HCT116 (cell line): ENCODE data around the gene ZNF274. TPM values are rescaled to one million over a fixed set of nuclear protein-coding genes. Genes with fewer than 3 reads are reported as not detected.

Experiments used
- ATAC-seq: fragments of 200-7000 bp; cut with Tn5 transposase; 2 replicates; pipeline ENCODE4 v1.9.1; 2020; ENCODE audit warnings: mild to moderate bottlenecking, moderate library complexity
- BruUV-seq: library from RNA; stranded (reverse); fragments of 400-500 nt; replicated peaks from 2 replicates; lab custom pipeline; 2021; lab: Mats Ljungman, UMichigan
- CTCF ChIA-PET: fragments of 300-600 bp; sonication (Branson Sonifier 250); formaldehyde crosslinking; loops from one replicate; lab custom pipeline; 2021; ENCODE audit warnings: antibody characterized with exemption; lab: Charles Lee
- POLR2A ChIA-PET: fragments of 300-600, 350-600 bp; sonication (Branson Sonifier 250); formaldehyde crosslinking; loops from one replicate; lab custom pipeline; 2021; ENCODE audit warnings: antibody characterized with exemption; lab: Charles Lee
- RAD21 ChIA-PET, 2 experiments: fragments of 300-600 bp; sonication (Branson Sonifier 250); formaldehyde crosslinking; loops; one replicate each; lab custom pipeline; 2023; ENCODE audit warnings: low total read pairs in 2 of 2; ENCODE audit not compliant: uncharacterized antibody in 2 of 2, unreplicated experiment in 2 of 2, low non-redundant PET in 1 of 2; lab: Charles Lee
- DNase-seq: peaks from one replicate; pipeline ENCODE4 v3.0.0-alpha.2; 2010; ENCODE audit warnings: low read depth, low spot score
- H2AFZ ChIP-seq: fragments of 200-600 bp; shearing (Covaris generic), sonication (generic); 2 replicates; pipeline ENCODE4 v1.6.1; 2017; ENCODE audit warnings: low read depth, mixed run types, mixed read lengths, antibody characterized with exemption, low read length; ENCODE audit not compliant: poor library complexity, severe bottlenecking
- H3K27ac ChIP-seq: 2 replicates; pipeline ENCODE4 v1.5.1; 2012; ENCODE audit warnings: low read depth, low read length
- H3K27me3 ChIP-seq: fragments of 200-600 bp; sonication (generic); 2 replicates; pipeline ENCODE4 v1.6.1; 2016; ENCODE audit warnings: mixed run types, low read length, mixed read lengths; ENCODE audit not compliant: insufficient read depth
- H3K36me3 ChIP-seq, 2 experiments: fragments of 200-500 bp in 1 of 2; fragments of 200-600 bp in 1 of 2; sonication (Bioruptor generic) in 1 of 2; sonication (generic) in 1 of 2; 2 replicates each; pipeline versions ENCODE4 v1.5.1 to v1.6.1; 2014 to 2016; ENCODE audit warnings: low read length in 2 of 2, inconsistent platforms in 1 of 2, mixed read lengths in 1 of 2, mixed run types in 1 of 2; ENCODE audit not compliant: insufficient read depth in 2 of 2, control insufficient read depth in 1 of 2
- H3K4me1 ChIP-seq, 2 experiments: fragments of 200-600 bp in 1 of 2; sonication (generic) in 1 of 2; 2 replicates each; pipeline versions ENCODE4 v1.5.1 to v1.6.1; 2012 to 2017; ENCODE audit warnings: low read length in 2 of 2, inconsistent platforms in 1 of 2, mild to moderate bottlenecking in 1 of 2, mixed read lengths in 1 of 2, mixed run types in 1 of 2, moderate library complexity in 1 of 2; ENCODE audit not compliant: insufficient read depth in 2 of 2, control insufficient read depth in 1 of 2
- H3K4me2 ChIP-seq: fragments of 200-600 bp; sonication (generic); 2 replicates; pipeline ENCODE4 v1.6.1; 2017; ENCODE audit warnings: mixed run types, low read length, mixed read lengths
- H3K4me3 ChIP-seq, 2 experiments: fragments of 200-600 bp in 1 of 2; sonication (generic) in 1 of 2; replicated peaks in 1 of 2; 2 replicates each; pipeline ENCODE4 v1.5.1; 2011 to 2016; ENCODE audit warnings: low read length in 2 of 2, control low read depth in 1 of 2, low read depth in 1 of 2, mild to moderate bottlenecking in 1 of 2, mixed read lengths in 1 of 2, mixed run types in 1 of 2
- H3K79me2 ChIP-seq: fragments of 200-600 bp; sonication (generic); 2 replicates; pipeline ENCODE4 v1.6.1; 2017; ENCODE audit warnings: mild to moderate bottlenecking, mixed run types, low read length, moderate library complexity, mixed read lengths; ENCODE audit not compliant: insufficient read depth
- H3K9ac ChIP-seq: fragments of 200-600 bp; sonication (generic); 2 replicates; pipeline ENCODE4 v1.6.1; 2016; ENCODE audit warnings: low read length, mixed read lengths
- H3K9me2 ChIP-seq: fragments of 200-600 bp; sonication (generic), shearing (Covaris generic); 2 replicates; pipeline ENCODE4 v1.6.1; 2017; ENCODE audit warnings: mixed run types, mild to moderate bottlenecking, moderate library complexity; ENCODE audit not compliant: insufficient read depth
- H3K9me3 ChIP-seq, 2 experiments: fragments of 200-500 bp in 1 of 2; fragments of 200-600 bp in 1 of 2; sonication (Bioruptor generic) in 1 of 2; sonication (generic) in 1 of 2; 2 replicates each; pipeline ENCODE4 v1.6.1; 2014 to 2017; ENCODE audit warnings: low read length in 2 of 2, mixed read lengths in 2 of 2, inconsistent platforms in 1 of 2, low read depth in 1 of 2, mild to moderate bottlenecking in 1 of 2, mixed run types in 1 of 2, moderate library complexity in 1 of 2; ENCODE audit not compliant: control insufficient read depth in 1 of 2, insufficient read depth in 1 of 2
- H4K20me1 ChIP-seq: fragments of 200-600 bp; sonication (generic), shearing (Covaris generic); 2 replicates; pipeline ENCODE4 v1.6.1; 2017; ENCODE audit warnings: mixed run types, mild to moderate bottlenecking, moderate library complexity; ENCODE audit not compliant: insufficient read depth
- CEBPB ChIP-seq: IDR thresholded peaks from 2 replicates; pipeline ENCODE4 v1.6.1; 2012; ENCODE audit warnings: low read depth
- JUND ChIP-seq: IDR thresholded peaks from 2 replicates; pipeline ENCODE4 v1.6.1; 2012
- TCF7L2 ChIP-seq: IDR thresholded peaks from 2 replicates; pipeline ENCODE4 v1.7.0; 2011; ENCODE audit warnings: borderline replicate concordance, inconsistent platforms; ENCODE audit not compliant: insufficient read depth, insufficient read length; ENCODE audit errors: extremely low read depth
- intact Hi-C: fragments of 100-400 bp; cut with micrococcal nuclease; formaldehyde crosslinking; loops from 2 replicates; pipeline ENCODE4 v1.10.0; 2022
- total RNA-seq: library from RNA; stranded (reverse); gene quantifications from one replicate; pipeline ENCODE4 v1.2.1, GENCODE V29; 2021; ENCODE audit not compliant: unreplicated experiment

ZNF274 gene
- total RNA-seq, 1 experiment from 2014 or later, result 7.8 TPM

- CTCF ChIA-PET, result no interaction called here
- no peak for DNase-seq
- Histone ChIP-seq H3K79me2 (peaks cover 45% of the 10 kb centered on the region), H3K27me3 (no peaks in the 10 kb centered on the region), H3K4me1 (no peaks in the 10 kb centered on the region), H3K27ac (no peak overlapping the region), H3K4me2 (no peak overlapping the region), H3K9me2 (no peaks in the 10 kb centered on the region), H4K20me1 (no peaks in the 10 kb centered on the region), H2AFZ (no peak overlapping the region), H3K9me3 (peaks cover 15 to 20% of the 10 kb centered on the region in 2 experiments; a peak in 3 of 4 replicates), H3K4me3 (no peak overlapping the region), H3K9ac (no peak overlapping the region), H3K36me3 (peaks cover 43 to 84% of the 10 kb centered on the region in 2 experiments)
- TF ChIP-seq CEBPB (no peak), JUND (no peak)
- no peak; the same call in 1 of the 2 replicates for ATAC-seq
- POLR2A ChIA-PET, result no interaction called here
- BruUV-seq, result no TSS peak
- RAD21 ChIA-PET, result no interaction called here
- intact Hi-C loops, result no loop called here
Measured at GRCh38 chr19:58243351-58243750, 60.5 kb downstream of the ZNF274 start.

- Histone ChIP-seq H4K20me1 (no peaks in the 10 kb centered on the region), H3K36me3 (peaks cover 69 to 96% of the 10 kb centered on the region in 2 experiments), H3K79me2 (peaks cover 3% of the 10 kb centered on the region; the same call in 1 of the 2 replicates), H3K9ac (no peak overlapping the region), H3K9me2 (no peaks in the 10 kb centered on the region), H3K9me3 (peaks cover 41 to 56% of the 10 kb centered on the region in 2 experiments; a peak in 3 of 4 replicates), H3K27me3 (no peaks in the 10 kb centered on the region), H3K4me1 (no peaks in the 10 kb centered on the region), H2AFZ (no peak overlapping the region), H3K27ac (no peak overlapping the region), H3K4me2 (no peak overlapping the region), H3K4me3 (no peak overlapping the region)
- RAD21 ChIA-PET, result no interaction called here
- BruUV-seq, result no TSS peak
- intact Hi-C loops, result no loop called here
- DNase-seq (no peak), ATAC-seq (no peak)
- TF ChIP-seq JUND, result no peak
- TF ChIP-seq TCF7L2, result no peak
- POLR2A ChIA-PET, result no interaction called here
- CTCF ChIA-PET, result no interaction called here
Measured at GRCh38 chr19:58248886-58249285, 66.0 kb downstream of the ZNF274 start.
